GM12878 (cell line): Measurements from ENCODE around the gene MSGN1. TPM values are rescaled to one million over a fixed set of nuclear protein-coding genes. Genes with fewer than 3 reads are reported as not detected.

Experiments
- ATF7 ChIP-seq: fragments of 450-650 bp; IDR thresholded peaks from 2 replicates; pipeline ENCODE4 v1.6.1; 2016; ENCODE audit warnings: low read depth, mild to moderate bottlenecking
- BACH1 ChIP-seq: fragments of 450-650 bp; IDR thresholded peaks from 2 replicates; pipeline ENCODE4 v1.6.1; 2017; ENCODE audit warnings: mild to moderate bottlenecking, borderline replicate concordance
- CBX5 ChIP-seq: sonication (generic); IDR thresholded peaks from 2 replicates; pipeline ENCODE4 v1.6.1; 2016; ENCODE audit warnings: low read depth, moderate library complexity, mild to moderate bottlenecking, inconsistent platforms
- DPF2 ChIP-seq: fragments of 450-650 bp; IDR thresholded peaks from 2 replicates; pipeline ENCODE4 v1.6.1; 2017; ENCODE audit warnings: mild to moderate bottlenecking
- EED ChIP-seq: sonication (generic); IDR thresholded peaks from 2 replicates; pipeline ENCODE4 v1.6.1; 2016; ENCODE audit warnings: antibody characterized with exemption, low read depth
- EP300 ChIP-seq, 2 experiments: fragments of 150-350 bp in 1 of 2; IDR thresholded peaks; 2 replicates each; pipeline ENCODE4 v1.6.1; 2011 to 2012; ENCODE audit warnings: low read depth in 2 of 2, low read length in 2 of 2, borderline replicate concordance in 1 of 2, improper control_type of control experiment in 1 of 2, inconsistent platforms in 1 of 2; ENCODE audit not compliant: control insufficient read depth in 1 of 2
- GATAD2B ChIP-seq: fragments of 450-650 bp; conservative IDR thresholded peaks from 2 replicates; pipeline ENCODE4 v1.6.1; 2017; ENCODE audit warnings: low read depth, mild to moderate bottlenecking, moderate library complexity
- JUNB ChIP-seq: IDR thresholded peaks from 2 replicates; pipeline ENCODE4 v1.6.1; 2016; ENCODE audit warnings: antibody characterized with exemption, mild to moderate bottlenecking
- NBN ChIP-seq: fragments of 450-650 bp; IDR thresholded peaks from 2 replicates; pipeline ENCODE4 v1.6.1; 2016
- NFXL1 ChIP-seq: fragments of 450-650 bp; IDR thresholded peaks from 2 replicates; pipeline ENCODE4 v1.6.1; 2017; ENCODE audit warnings: antibody characterized with exemption, mild to moderate bottlenecking, borderline replicate concordance
- NFYB ChIP-seq: IDR thresholded peaks from 2 replicates; pipeline ENCODE4 v1.6.1; 2011; ENCODE audit warnings: low read depth, mild to moderate bottlenecking, low read length, improper control_type of control experiment, moderate library complexity; ENCODE audit not compliant: insufficient read depth
- PKNOX1 ChIP-seq: fragments of 450-650 bp; IDR thresholded peaks from 2 replicates; pipeline ENCODE4 v1.6.1; 2016; ENCODE audit warnings: mild to moderate bottlenecking
- RELB ChIP-seq: fragments of 450-650 bp; IDR thresholded peaks from 2 replicates; pipeline ENCODE4 v1.6.1; 2017; ENCODE audit warnings: low read depth, mild to moderate bottlenecking, moderate library complexity
- RUNX3 ChIP-seq: IDR thresholded peaks from 2 replicates; pipeline ENCODE4 v1.6.1; 2012; ENCODE audit warnings: low read length, inconsistent platforms
- SP1 ChIP-seq: IDR thresholded peaks from one replicate; pipeline ENCODE4 v1.6.1; 2011; ENCODE audit warnings: low read depth, low read length
- ZNF24 ChIP-seq: fragments of 450-650 bp; IDR thresholded peaks from 2 replicates; pipeline ENCODE4 v1.6.1; 2017; ENCODE audit warnings: antibody characterized with exemption, mild to moderate bottlenecking
- polyA plus RNA-seq, 11 experiments: library from polyadenylated mRNA; depleted of rRNA in 4 of 11; unstranded in 6 of 11; stranded (reverse) in 5 of 11; fragments of >200 nt; fragmentation: Nextera tagmentation in 4 of 11; fragmentation: Illumina TruSeq in 1 of 11; extraction: Ambion mirVana in 4 of 11; extraction: Trizol in 1 of 11; gene quantifications; 1 replicate in 1 of 11; 2 replicates in 10 of 11; pipeline versions ENCODE4 v1.2.1 to v1.2.3, GENCODE V29; 2011 to 2016; ENCODE audit warnings: inconsistent platforms in 2 of 11, missing spikeins in 2 of 11, low read depth in 1 of 11
- total RNA-seq, 4 experiments: library from RNA; depleted of rRNA in 3 of 4; stranded (reverse); fragments of >200 nt in 3 of 4; fragmentation: Illumina TruSeq in 1 of 4; extraction: Trizol in 1 of 4; gene quantifications; 2 replicates each; pipeline versions ENCODE4 v1.2.1 to v1.2.3, GENCODE V29; 2013 to 2021
- TF ChIP-seq, protein P1 (sequence below): IDR thresholded peaks from 2 replicates; pipeline ENCODE4 v1.6.1; 2011; ENCODE audit warnings: mild to moderate bottlenecking, low read depth, low read length, moderate library complexity; ENCODE audit not compliant: insufficient replicate concordance
- TF ChIP-seq, protein P2 (sequence below): IDR thresholded peaks from 2 replicates; pipeline ENCODE4 v1.6.1; 2011; ENCODE audit warnings: borderline replicate concordance, low read depth, mild to moderate bottlenecking, moderate library complexity, low read length; ENCODE audit not compliant: insufficient read depth, poor library complexity, severe bottlenecking
- TF ChIP-seq, protein P3 (sequence below): fragments of 450-650 bp; IDR thresholded peaks from 2 replicates; pipeline ENCODE4 v1.6.1; 2017; ENCODE audit warnings: mild to moderate bottlenecking, low read depth, inconsistent platforms; ENCODE audit not compliant: poor library complexity, severe bottlenecking
- TF ChIP-seq, protein P4 (sequence below): IDR thresholded peaks from 2 replicates; pipeline ENCODE4 v1.6.1; 2011; ENCODE audit warnings: low read depth, low read length, improper control_type of control experiment, borderline replicate concordance

Gene MSGN1
- total and polyA plus RNA-seq, 10 of the 15 experiments (the other 5 are each of a cell fraction or from before 2014, with no cell fraction given), result 0.27 TPM; not detected in 9

- TF ChIP-seq GATAD2B (peak; percentile 91), DPF2 (peak; percentile 96), RUNX3 (peak; percentile 90), BACH1 (peak; percentile 43; the same call in 1 of the 2 replicates), NBN (peak; percentile 76), JUNB (peak; percentile 88), CBX5 (no peak), SP1 (peak; percentile 54), EED (peak; percentile 99), EP300 (IDR thresholded peaks at IDR 0.05; ENCODE audit: borderline replicate concordance in 1 of 2, control insufficient read depth in 1 of 2, low read depth in 2 of 2, low read length in 2 of 2) (peak; percentile 31 to 80; a peak in 3 of 4 replicates), ZNF24 (no peak), PKNOX1 (no peak), NFXL1 (no peak), NFYB (no peak), ATF7 (peak; percentile 72), RELB (peak; percentile 93)
- TF ChIP-seq, protein P1, sequence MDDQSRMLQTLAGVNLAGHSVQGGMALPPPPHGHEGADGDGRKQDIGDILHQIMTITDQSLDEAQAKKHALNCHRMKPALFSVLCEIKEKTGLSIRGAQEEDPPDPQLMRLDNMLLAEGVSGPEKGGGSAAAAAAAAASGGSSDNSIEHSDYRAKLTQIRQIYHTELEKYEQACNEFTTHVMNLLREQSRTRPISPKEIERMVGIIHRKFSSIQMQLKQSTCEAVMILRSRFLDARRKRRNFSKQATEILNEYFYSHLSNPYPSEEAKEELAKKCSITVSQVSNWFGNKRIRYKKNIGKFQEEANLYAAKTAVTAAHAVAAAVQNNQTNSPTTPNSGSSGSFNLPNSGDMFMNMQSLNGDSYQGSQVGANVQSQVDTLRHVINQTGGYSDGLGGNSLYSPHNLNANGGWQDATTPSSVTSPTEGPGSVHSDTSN, result peak; percentile 18
- TF ChIP-seq, protein P2, sequence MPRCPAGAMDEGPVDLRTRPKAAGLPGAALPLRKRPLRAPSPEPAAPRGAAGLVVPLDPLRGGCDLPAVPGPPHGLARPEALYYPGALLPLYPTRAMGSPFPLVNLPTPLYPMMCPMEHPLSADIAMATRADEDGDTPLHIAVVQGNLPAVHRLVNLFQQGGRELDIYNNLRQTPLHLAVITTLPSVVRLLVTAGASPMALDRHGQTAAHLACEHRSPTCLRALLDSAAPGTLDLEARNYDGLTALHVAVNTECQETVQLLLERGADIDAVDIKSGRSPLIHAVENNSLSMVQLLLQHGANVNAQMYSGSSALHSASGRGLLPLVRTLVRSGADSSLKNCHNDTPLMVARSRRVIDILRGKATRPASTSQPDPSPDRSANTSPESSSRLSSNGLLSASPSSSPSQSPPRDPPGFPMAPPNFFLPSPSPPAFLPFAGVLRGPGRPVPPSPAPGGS, result peak; percentile 77
- TF ChIP-seq, protein P3, sequence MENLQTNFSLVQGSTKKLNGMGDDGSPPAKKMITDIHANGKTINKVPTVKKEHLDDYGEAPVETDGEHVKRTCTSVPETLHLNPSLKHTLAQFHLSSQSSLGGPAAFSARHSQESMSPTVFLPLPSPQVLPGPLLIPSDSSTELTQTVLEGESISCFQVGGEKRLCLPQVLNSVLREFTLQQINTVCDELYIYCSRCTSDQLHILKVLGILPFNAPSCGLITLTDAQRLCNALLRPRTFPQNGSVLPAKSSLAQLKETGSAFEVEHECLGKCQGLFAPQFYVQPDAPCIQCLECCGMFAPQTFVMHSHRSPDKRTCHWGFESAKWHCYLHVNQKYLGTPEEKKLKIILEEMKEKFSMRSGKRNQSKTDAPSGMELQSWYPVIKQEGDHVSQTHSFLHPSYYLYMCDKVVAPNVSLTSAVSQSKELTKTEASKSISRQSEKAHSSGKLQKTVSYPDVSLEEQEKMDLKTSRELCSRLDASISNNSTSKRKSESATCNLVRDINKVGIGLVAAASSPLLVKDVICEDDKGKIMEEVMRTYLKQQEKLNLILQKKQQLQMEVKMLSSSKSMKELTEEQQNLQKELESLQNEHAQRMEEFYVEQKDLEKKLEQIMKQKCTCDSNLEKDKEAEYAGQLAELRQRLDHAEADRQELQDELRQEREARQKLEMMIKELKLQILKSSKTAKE, result peak; percentile 80
- TF ChIP-seq, protein P4, sequence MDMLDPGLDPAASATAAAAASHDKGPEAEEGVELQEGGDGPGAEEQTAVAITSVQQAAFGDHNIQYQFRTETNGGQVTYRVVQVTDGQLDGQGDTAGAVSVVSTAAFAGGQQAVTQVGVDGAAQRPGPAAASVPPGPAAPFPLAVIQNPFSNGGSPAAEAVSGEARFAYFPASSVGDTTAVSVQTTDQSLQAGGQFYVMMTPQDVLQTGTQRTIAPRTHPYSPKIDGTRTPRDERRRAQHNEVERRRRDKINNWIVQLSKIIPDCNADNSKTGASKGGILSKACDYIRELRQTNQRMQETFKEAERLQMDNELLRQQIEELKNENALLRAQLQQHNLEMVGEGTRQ, result no peak
Observed at GRCh38 chr2:17813742-17814473, 2.4 kb upstream of the MSGN1 start (continued).
